Type B pancreatic cell (in vitro differentiated cells): ENCODE measurements around the gene SV2C. TPM values are rescaled to one million over a fixed set of nuclear protein-coding genes. Genes with fewer than 3 reads are reported as not detected.
A peak's percentile ranks its signal among the peaks of the same experiment; 100 is the strongest.

Experiments used
- DNase-seq: peaks from one replicate; pipeline ENCODE4 v3.0.0; 2021; ENCODE audit warnings: mixed read lengths; ENCODE audit not compliant: unreplicated experiment; ENCODE audit errors: extremely low spot score
- H3K27ac Mint-ChIP-seq: 2 replicates; pipeline ENCODE4 v1.8.0; 2021; ENCODE audit warnings: mild to moderate bottlenecking, mixed read lengths
- H3K27me3 Mint-ChIP-seq: 2 replicates; pipeline ENCODE4 v1.8.0; 2021; ENCODE audit warnings: mixed read lengths
- H3K36me3 Mint-ChIP-seq: 2 replicates; pipeline ENCODE4 v1.8.0; 2021; ENCODE audit warnings: mixed read lengths
- H3K4me1 Mint-ChIP-seq: one replicate; pipeline ENCODE4 v1.8.0; 2021; ENCODE audit warnings: mixed read lengths; ENCODE audit not compliant: unreplicated experiment
- H3K4me3 Mint-ChIP-seq: 2 replicates; pipeline ENCODE4 v1.8.0; 2021; ENCODE audit warnings: mild to moderate bottlenecking, mixed read lengths
- H3K9me3 Mint-ChIP-seq: 2 replicates; pipeline ENCODE4 v1.8.0; 2021; ENCODE audit warnings: mixed read lengths
- total RNA-seq: library from RNA; stranded (reverse); gene quantifications from 2 replicates; pipeline ENCODE4 v1.2.1, GENCODE V29; 2021; ENCODE audit warnings: low replicate concordance
- TF ChIP-seq, protein P1 (sequence below): fragments of 200-600 bp; sonication (generic); conservative IDR thresholded peaks from 2 replicates; pipeline ENCODE4 v1.5.0; 2021; ENCODE audit warnings: antibody characterized with exemption, mild to moderate bottlenecking

SV2C gene
- total RNA-seq, 1 donor from 2014 or later, result 6.9 TPM

DNA sequence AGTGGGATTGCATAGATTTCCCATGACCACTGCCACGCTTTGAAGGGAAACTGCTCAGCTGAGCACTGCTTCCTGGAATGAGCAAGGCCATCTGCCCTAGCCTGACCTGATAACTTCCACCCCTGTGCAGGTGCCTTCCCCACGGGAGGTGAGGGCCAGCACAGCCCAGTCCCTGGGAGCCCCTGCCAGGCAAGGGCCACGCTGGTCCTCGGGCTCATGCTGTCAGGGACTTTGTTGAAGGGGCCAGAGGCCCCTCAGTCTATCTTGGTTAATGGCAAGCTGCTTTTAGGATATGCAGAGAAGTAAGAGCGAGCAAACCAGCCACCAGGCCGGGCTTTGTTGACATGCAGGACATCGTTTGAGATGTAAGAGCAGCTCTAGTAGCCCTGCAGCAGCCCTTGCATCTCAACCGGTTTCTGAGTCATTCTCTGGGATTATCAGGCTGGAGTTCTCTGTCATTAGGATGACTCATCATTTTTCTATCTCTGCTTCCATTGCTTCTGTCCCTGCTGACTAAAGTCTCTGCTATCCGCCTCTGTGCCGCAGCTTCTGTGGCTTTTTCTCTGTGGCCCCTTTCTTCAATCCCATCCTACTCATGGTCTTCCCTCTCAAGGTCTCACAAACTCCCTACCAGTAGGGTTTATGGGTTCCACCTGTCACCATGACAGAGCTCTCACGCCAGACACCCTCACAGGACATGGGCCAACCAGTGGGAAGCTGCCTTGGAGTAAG, 289.3 kb downstream of the SV2C start:
- TF ChIP-seq, protein P1, sequence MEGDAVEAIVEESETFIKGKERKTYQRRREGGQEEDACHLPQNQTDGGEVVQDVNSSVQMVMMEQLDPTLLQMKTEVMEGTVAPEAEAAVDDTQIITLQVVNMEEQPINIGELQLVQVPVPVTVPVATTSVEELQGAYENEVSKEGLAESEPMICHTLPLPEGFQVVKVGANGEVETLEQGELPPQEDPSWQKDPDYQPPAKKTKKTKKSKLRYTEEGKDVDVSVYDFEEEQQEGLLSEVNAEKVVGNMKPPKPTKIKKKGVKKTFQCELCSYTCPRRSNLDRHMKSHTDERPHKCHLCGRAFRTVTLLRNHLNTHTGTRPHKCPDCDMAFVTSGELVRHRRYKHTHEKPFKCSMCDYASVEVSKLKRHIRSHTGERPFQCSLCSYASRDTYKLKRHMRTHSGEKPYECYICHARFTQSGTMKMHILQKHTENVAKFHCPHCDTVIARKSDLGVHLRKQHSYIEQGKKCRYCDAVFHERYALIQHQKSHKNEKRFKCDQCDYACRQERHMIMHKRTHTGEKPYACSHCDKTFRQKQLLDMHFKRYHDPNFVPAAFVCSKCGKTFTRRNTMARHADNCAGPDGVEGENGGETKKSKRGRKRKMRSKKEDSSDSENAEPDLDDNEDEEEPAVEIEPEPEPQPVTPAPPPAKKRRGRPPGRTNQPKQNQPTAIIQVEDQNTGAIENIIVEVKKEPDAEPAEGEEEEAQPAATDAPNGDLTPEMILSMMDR, result no peak
- H3K27ac Mint-ChIP-seq, result peak overlapping the region; percentile 72
- no peaks in the 10 kb centered on the region for H3K9me3 Mint-ChIP-seq
- no peak overlapping the region for H3K4me3 Mint-ChIP-seq
- no peaks in the 10 kb centered on the region for H3K27me3 Mint-ChIP-seq
- peaks cover 11% of the 10 kb centered on the region for H3K4me1 Mint-ChIP-seq
- DNase-seq, result no peak
- H3K36me3 Mint-ChIP-seq, result no peaks in the 10 kb centered on the region

DNA sequence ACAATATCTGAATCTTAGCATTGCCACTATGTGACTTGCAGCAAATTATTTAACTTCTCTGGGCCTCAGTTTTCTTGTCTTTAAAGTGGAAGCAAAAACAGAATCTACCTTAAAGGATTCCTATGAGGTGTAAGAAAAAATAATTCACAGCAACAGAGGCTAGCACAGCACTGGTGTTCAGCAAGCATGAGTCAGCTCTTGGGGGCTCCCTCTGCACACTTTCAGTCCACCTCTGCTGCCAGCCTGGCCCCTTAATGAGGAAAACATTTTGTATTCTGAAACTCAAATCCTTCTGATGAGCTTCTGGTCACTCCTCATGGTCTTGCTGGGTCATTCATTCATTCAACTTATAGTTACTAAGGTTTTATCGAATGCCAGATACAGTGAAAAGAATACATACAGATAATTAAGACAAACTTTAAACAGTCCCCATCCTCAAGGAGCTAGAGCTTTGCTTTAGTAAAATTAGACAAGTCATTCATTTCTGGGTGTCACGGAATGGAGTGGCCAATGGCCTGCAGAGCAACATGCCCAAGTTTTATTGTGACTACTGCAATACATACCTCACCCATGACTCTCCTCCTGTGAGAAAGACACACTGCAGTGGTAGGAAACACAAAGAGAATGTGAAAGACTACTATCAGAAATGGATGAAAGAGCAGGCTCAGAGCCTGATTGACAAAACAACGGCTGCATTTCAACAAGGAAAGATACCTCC, 293.1 kb downstream of the SV2C start:
- H3K36me3 Mint-ChIP-seq, result no peaks in the 10 kb centered on the region
- peaks cover 16% of the 10 kb centered on the region for H3K4me1 Mint-ChIP-seq
- DNase-seq, result no peak
- H3K9me3 Mint-ChIP-seq, result no peaks in the 10 kb centered on the region
- H3K4me3 Mint-ChIP-seq, result no peak overlapping the region
- H3K27me3 Mint-ChIP-seq, result no peaks in the 10 kb centered on the region
- H3K27ac Mint-ChIP-seq, result no peak overlapping the region
- TF ChIP-seq, protein P1, result no peak

DNA sequence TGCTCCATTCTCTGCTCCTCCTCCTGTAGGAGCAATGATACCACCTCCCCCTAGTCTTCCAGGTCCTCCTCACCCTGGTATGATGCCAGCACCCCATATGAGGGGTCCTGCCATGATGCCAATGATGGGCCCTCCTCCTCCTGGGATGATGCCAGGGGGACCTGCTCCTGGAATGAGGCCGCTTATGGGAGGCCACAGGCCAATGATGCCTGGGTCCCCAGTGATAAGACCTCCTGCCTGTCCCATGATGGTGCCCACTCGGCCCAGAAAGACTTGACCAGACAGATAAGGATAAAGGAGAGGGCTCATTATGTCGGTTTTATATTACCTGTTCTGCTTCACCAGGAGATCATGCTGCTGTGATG, 293.7 kb downstream of the SV2C start:
- Mint-ChIP-seq H3K36me3 (no peaks in the 10 kb centered on the region), H3K27ac (no peak overlapping the region), H3K4me3 (no peak overlapping the region), H3K9me3 (no peaks in the 10 kb centered on the region), H3K27me3 (no peaks in the 10 kb centered on the region), H3K4me1 (peaks cover 15% of the 10 kb centered on the region)
- DNase-seq, result no peak
- TF ChIP-seq, protein P1, result no peak

DNA sequence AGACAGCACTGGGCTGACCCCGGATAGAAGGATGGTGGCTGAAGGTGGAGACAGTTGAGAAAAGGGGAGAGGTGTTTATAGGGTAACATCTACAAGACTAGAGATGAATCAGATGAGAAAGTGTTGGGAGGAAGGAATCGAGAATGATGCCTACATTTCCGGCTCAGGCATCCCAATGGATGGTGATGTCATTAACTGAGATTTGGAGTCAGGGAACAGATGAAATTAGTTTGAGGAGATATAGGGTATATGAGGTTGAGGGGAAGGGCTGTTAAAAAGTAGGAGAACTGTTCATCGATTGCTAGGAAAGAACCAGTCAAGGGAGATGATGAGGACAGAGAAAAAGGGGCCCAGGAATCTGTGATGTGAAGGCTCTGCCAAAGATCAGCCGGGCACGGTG, 295.2 kb downstream of the SV2C start:
- Mint-ChIP-seq H3K36me3 (no peaks in the 10 kb centered on the region), H3K27ac (no peak overlapping the region), H3K4me1 (peaks cover 9% of the 10 kb centered on the region), H3K9me3 (no peaks in the 10 kb centered on the region), H3K27me3 (peaks cover 3% of the 10 kb centered on the region), H3K4me3 (no peak overlapping the region)
- DNase-seq, result no peak
- TF ChIP-seq, protein P1, result no peak

DNA sequence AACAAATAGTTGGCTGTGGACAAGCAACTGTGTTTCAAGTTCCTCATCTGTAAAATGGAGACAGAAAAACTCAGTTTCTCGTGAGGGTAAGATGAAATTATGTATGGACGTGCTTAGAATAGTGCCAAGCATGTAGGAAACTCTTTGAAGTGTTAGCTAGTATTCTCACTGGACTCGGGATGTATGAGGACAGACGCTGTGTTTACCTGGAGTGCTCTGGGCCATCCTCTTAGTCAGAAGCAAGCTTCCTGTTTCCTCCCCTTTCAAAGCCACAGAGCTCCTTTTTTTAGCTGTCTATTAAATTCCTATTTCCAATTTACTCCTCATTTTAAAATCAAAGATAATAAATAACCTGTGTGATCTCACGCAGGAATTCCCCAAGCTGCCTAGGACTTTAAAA, 296.1 kb downstream of the SV2C start:
- Mint-ChIP-seq H3K27ac (no peak overlapping the region), H3K27me3 (peaks cover 5% of the 10 kb centered on the region), H3K4me1 (peaks cover 11% of the 10 kb centered on the region), H3K9me3 (no peaks in the 10 kb centered on the region), H3K4me3 (no peak overlapping the region), H3K36me3 (no peaks in the 10 kb centered on the region)
- TF ChIP-seq, protein P1, result no peak
- no peak for DNase-seq
